Right atrium auricular region (tissue), 2 donors: ENCODE measurements around the gene C4BPA. TPM values are rescaled to one million over a fixed set of nuclear protein-coding genes. Genes with fewer than 3 reads are reported as not detected.

ENCODE experiments used
- DNase-seq: peaks from one replicate; pipeline ENCODE4 v3.0.0-alpha.2; 2019; ENCODE audit warnings: low spot score
- H3K27ac ChIP-seq, 2 donors: fragments of 200-600 bp; sonication (generic); 1 replicate in 1 of 2; 2 replicates in 1 of 2; pipeline ENCODE4 v1.5.1; 2016 to 2019
- H3K27me3 ChIP-seq, 2 donors: fragments of 200-600 bp; sonication (generic); one replicate each; pipeline versions ENCODE4 v1.5.1 to v1.6.0; 2017 to 2019
- H3K36me3 ChIP-seq: fragments of 200-600 bp; sonication (generic); one replicate; pipeline ENCODE4 v1.5.1; 2016
- H3K4me1 ChIP-seq, 2 donors: fragments of 200-600 bp; sonication (generic); one replicate each; pipeline versions ENCODE4 v1.5.1 to v1.6.0; 2017 to 2019
- H3K4me3 ChIP-seq, 2 donors: fragments of 200-600 bp; sonication (generic); 1 replicate in 1 of 2; 2 replicates in 1 of 2; pipeline ENCODE4 v1.5.1; 2017 to 2019; ENCODE audit warnings: mild to moderate bottlenecking in 1 of 2, moderate library complexity in 1 of 2
- H3K9me3 ChIP-seq, 2 donors: fragments of 200-600 bp; sonication (generic); one replicate each; pipeline ENCODE4 v1.5.1; 2019
- total RNA-seq, 2 donors: library from RNA; depleted of rRNA; stranded (reverse); fragments of >200 nt; gene quantifications; one replicate each; pipeline ENCODE4 v1.1.0, GENCODE V29; 2016
- TF ChIP-seq, protein P1 (sequence below), 2 donors: fragments of 200-600 bp; sonication (generic); IDR thresholded peaks; one replicate each; pipeline ENCODE4 v1.5.1; 2019; ENCODE audit warnings: antibody characterized with exemption in 2 of 2

C4BPA gene
- total RNA-seq, 2 donors from 2014 or later: 3.6 TPM; not detected in 1

DNA sequence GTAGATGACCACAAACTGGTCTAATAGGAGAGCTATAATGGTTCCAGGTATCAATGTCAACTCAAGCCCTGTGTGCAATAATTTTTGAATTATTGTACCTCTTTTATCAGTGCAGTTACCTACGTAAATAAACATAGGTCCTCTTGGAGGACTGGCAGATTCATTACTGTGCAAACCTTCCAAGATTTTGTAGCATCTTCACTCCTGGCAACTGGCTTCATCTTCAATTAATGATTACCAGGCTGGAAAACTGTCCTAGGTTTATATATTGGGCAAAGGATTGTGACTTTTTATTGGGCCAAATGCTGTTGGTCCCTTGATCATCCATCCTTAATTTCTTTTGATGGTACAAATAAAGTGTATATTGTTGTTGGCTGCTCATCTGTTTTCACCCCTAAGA, 35.6 kb downstream of the C4BPA start:
- Histone ChIP-seq H3K9me3 (no peaks in the 10 kb centered on the region), H3K27me3 (no peaks in the 10 kb centered on the region), H3K36me3 (no peaks in the 10 kb centered on the region), H3K4me1 (no peaks in the 10 kb centered on the region), H3K27ac (no peak overlapping the region), H3K4me3 (no peak overlapping the region)
- no peak for DNase-seq
- TF ChIP-seq, protein P1, sequence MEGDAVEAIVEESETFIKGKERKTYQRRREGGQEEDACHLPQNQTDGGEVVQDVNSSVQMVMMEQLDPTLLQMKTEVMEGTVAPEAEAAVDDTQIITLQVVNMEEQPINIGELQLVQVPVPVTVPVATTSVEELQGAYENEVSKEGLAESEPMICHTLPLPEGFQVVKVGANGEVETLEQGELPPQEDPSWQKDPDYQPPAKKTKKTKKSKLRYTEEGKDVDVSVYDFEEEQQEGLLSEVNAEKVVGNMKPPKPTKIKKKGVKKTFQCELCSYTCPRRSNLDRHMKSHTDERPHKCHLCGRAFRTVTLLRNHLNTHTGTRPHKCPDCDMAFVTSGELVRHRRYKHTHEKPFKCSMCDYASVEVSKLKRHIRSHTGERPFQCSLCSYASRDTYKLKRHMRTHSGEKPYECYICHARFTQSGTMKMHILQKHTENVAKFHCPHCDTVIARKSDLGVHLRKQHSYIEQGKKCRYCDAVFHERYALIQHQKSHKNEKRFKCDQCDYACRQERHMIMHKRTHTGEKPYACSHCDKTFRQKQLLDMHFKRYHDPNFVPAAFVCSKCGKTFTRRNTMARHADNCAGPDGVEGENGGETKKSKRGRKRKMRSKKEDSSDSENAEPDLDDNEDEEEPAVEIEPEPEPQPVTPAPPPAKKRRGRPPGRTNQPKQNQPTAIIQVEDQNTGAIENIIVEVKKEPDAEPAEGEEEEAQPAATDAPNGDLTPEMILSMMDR (IDR thresholded peaks at IDR 0.05): no peak

DNA sequence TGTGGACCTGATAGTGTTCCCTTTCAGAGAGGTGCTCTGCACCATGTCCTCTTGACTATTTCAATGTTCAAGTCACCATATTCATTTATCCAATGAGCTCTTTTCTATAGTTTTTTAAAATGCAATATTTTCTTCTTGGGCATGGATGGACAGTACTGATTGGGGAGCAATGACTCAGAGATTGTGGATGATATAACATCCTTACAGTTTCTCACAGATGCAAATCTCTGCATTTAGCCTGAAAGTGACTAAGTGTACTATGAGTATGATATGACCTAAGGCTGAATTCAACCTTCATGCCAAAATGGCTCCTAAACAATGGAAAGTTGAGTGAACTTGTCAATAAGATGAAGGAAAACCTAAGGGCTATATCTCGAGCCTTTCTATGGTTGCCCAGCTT, 36.5 kb downstream of the C4BPA start:
- TF ChIP-seq, protein P1 (IDR thresholded peaks at IDR 0.05): no peak
- no peaks in the 10 kb centered on the region for H3K4me1 ChIP-seq
- no peaks in the 10 kb centered on the region for H3K9me3 ChIP-seq
- no peaks in the 10 kb centered on the region for H3K36me3 ChIP-seq
- no peak for DNase-seq
- no peak overlapping the region for H3K27ac ChIP-seq
- H3K4me3 ChIP-seq: no peak overlapping the region
- no peaks in the 10 kb centered on the region for H3K27me3 ChIP-seq

DNA sequence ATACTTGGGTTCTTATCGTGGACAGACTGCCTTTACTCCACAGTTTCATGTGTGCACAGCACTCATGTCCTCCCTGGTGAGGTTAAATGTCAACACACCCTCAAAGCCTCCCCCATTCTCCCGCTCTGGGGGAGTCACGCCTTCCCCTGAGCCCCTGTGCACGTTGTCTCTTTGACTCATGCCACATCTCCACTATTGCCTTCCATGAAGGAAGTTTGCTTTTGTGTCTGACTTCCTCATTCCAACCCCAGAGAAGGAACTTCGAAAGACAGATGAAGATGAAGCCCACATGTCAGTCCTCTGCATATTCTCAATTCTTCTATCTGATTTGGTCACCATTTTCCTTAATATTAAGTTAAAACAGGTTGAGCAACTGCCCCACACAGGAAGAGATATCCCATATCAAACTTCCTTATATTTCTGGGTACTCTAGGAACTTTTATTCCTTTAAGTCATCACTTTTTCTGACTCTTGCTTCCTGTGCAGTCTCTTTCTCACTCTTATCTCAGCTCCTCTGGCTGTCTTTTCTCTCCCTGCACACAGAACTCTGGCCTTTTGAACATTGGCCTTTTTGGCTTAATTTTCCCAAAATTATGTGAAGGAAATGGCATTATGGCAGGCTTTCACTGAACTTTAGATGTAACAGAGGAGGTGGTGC, 41.5 kb downstream of the C4BPA start:
- H3K4me3 ChIP-seq: no peak overlapping the region
- no peaks in the 10 kb centered on the region for H3K4me1 ChIP-seq
- TF ChIP-seq, protein P1 (IDR thresholded peaks at IDR 0.05): no peak
- H3K27me3 ChIP-seq: no peaks in the 10 kb centered on the region
- no peak overlapping the region for H3K27ac ChIP-seq
- no peaks in the 10 kb centered on the region for H3K9me3 ChIP-seq
- DNase-seq: no peak
- H3K36me3 ChIP-seq: no peaks in the 10 kb centered on the region

DNA sequence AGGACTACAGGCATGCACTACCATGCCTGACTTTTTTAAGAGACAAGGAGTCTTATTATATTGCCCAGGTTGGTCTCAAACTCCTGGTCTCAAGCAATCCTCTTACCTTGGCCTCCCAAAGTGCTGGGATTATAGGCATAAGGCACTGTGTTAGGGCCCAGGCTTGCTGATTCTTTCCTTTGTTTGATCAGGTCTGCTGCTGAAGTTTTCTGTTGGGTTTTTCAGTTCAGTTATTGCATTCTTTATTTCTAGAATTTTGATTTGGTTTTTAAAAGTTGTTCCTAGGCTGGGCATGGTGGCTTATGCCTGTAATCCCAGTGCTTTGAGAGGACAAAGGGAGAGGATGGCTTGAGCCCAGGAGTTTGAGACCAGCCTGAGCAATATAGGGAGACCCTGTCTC, 47.9 kb downstream of the C4BPA start:
- no peak overlapping the region for H3K4me3 ChIP-seq
- no peaks in the 10 kb centered on the region for H3K27me3 ChIP-seq
- H3K9me3 ChIP-seq: peaks cover 0 to 11% of the 10 kb centered on the region in 2 donors
- TF ChIP-seq, protein P1 (IDR thresholded peaks at IDR 0.05): no peak
- no peak for DNase-seq
- no peak overlapping the region for H3K27ac ChIP-seq
- H3K4me1 ChIP-seq: no peaks in the 10 kb centered on the region
- H3K36me3 ChIP-seq: no peaks in the 10 kb centered on the region

DNA sequence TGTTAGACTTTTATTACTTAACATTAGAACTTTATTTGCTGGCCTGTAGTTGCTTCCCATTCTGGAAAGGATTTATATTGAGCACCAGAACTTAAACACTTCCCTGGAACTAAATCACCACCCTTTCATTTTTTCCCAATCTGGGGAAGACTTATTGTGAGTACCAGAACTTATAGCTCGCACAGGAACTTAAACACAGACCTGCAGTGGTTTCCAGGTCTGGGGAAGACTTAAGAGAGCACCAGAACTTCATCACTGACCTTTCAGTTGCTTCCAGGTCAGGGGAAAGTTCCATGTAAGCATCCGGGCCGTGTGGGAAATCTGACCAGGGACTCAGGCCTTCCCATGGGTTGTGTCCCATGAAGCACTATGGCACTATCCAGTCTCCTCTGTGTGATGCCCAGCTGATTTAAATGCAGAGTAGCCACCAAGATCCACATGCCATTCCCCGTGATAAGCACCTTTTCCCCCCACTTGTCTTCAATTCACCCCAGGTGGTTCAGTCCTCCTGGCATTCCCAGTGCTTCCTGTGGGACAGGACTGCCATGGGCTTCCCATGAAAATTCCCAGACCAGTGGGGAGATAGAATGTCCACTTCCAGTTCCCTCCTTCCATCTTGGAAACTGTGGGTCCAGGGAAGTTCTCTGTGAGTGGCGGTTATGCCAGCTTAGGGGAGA, 48.9 kb downstream of the C4BPA start:
- Histone ChIP-seq H3K36me3 (no peaks in the 10 kb centered on the region), H3K27ac (no peak overlapping the region), H3K9me3 (peaks cover 0 to 16% of the 10 kb centered on the region in 2 donors), H3K4me3 (no peak overlapping the region), H3K27me3 (no peaks in the 10 kb centered on the region), H3K4me1 (no peaks in the 10 kb centered on the region)
- no peak for DNase-seq
- TF ChIP-seq, protein P1 (IDR thresholded peaks at IDR 0.05): no peak
